Bronchial epithelial cell (primary cell): ENCODE data around the gene CWC27. TPM values are rescaled to one million over a fixed set of nuclear protein-coding genes. Genes with fewer than 3 reads are reported as not detected.
A peak's percentile ranks its signal among the peaks of the same experiment; 100 is the strongest.
"Not testable (repeated sequence)": the region's sequence is repeated elsewhere in the genome, so short reads cannot be mapped to it uniquely, and the experiment has no call there.

Experiments used
- DNase-seq: peaks from one replicate; pipeline ENCODE4 v3.0.0-alpha.2; 2010; ENCODE audit warnings: low read depth
- FAIRE-seq: peaks from 2 replicates; lab custom pipeline; 2011; peaks lifted over from hg19 to GRCh38; lab: Jason Lieb, UNC
- H3K27me3 ChIP-seq: 2 replicates; pipeline ENCODE4 v1.5.1; 2011; ENCODE audit warnings: low read length; ENCODE audit not compliant: control insufficient read depth, insufficient read depth
- H3K36me3 ChIP-seq: 2 replicates; pipeline ENCODE4 v1.5.1; 2011; ENCODE audit warnings: low read length; ENCODE audit not compliant: control insufficient read depth, insufficient read depth
- H3K4me3 ChIP-seq: 2 replicates; pipeline ENCODE4 v1.5.1; 2011; ENCODE audit warnings: mild to moderate bottlenecking, low read depth, low read length, control low read depth
- total RNA-seq: library from RNA; depleted of rRNA; stranded (reverse); fragments of >200 nt; gene quantifications from 2 replicates; pipeline ENCODE4 v1.2.1, GENCODE V29; 2014
- TF ChIP-seq, protein P1 (sequence below): IDR thresholded peaks from 2 replicates; pipeline ENCODE4 v1.5.1; 2011; ENCODE audit warnings: mild to moderate bottlenecking, moderate library complexity, low read length, control low read depth, inconsistent platforms; ENCODE audit not compliant: insufficient read depth, severe bottlenecking

The CWC27 gene
- total RNA-seq, 1 donor from 2014 or later: 24.7 TPM

DNA sequence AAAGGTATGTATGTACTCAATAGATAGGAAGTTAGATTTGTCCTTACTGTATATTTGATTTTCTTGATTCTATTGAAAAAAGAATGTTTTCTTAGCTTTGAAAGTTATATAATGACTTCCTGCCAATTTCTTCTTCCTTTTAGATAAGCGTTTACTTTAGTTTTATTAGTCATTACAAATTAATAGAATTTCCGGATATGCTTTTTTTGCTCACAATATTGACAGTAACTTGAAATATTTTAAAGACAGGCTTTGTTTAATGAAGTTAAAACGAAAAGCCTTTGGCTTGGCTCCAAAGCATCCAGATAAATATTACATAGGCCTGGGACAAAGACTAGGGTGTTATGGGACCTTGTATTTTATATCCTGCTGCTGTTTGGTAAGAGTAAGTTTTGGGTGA, 49.5 kb downstream of the CWC27 start:
- no peak for FAIRE-seq
- TF ChIP-seq, protein P1, sequence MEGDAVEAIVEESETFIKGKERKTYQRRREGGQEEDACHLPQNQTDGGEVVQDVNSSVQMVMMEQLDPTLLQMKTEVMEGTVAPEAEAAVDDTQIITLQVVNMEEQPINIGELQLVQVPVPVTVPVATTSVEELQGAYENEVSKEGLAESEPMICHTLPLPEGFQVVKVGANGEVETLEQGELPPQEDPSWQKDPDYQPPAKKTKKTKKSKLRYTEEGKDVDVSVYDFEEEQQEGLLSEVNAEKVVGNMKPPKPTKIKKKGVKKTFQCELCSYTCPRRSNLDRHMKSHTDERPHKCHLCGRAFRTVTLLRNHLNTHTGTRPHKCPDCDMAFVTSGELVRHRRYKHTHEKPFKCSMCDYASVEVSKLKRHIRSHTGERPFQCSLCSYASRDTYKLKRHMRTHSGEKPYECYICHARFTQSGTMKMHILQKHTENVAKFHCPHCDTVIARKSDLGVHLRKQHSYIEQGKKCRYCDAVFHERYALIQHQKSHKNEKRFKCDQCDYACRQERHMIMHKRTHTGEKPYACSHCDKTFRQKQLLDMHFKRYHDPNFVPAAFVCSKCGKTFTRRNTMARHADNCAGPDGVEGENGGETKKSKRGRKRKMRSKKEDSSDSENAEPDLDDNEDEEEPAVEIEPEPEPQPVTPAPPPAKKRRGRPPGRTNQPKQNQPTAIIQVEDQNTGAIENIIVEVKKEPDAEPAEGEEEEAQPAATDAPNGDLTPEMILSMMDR: no peak
- Histone ChIP-seq H3K4me3 (no peak overlapping the region), H3K36me3 (peaks cover 2% of the 10 kb centered on the region), H3K27me3 (no peaks in the 10 kb centered on the region)
- DNase-seq: peak; percentile 15

DNA sequence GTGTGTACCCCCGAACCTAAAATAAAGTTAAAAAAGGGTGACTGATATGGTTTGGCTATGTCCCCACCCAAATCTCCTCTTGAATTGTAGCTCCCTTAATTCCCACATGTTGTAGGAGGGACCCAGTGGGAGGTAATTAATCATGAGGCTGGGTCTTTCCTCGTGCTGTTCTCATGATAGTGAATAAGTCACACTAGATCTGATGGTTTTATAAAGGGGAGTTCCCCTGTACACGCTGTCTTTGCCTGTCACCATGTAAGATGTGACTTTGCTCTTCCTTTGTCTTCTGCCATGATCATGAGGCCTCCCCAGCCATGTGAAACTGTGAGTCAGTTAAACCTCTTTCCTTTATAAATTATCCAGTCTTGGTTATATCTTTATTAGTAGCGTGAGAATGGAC, 50.6 kb downstream of the CWC27 start:
- not testable (repeated sequence) for DNase-seq, H3K27me3 ChIP-seq, H3K4me3 ChIP-seq, H3K36me3 ChIP-seq, FAIRE-seq

DNA sequence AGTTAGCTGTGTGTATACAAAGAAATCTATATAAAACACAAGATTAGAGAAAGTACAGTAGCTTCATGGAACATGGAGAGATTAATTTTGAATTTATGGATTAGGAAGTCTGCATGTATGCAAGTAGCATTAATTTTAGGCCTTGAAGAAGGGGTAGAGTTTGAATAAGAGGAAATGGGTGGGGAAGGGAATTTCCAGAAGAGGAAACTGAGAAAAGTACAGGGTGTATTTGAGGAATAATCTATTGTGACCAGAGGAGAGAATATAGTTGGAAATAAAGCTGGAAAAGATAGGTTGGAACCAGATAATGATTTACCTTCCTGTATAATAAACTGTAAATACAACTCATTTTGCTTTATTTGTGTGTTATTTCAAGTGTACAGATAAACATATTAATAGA, 53.6 kb downstream of the CWC27 start:
- Histone ChIP-seq H3K27me3 (no peaks in the 10 kb centered on the region), H3K36me3 (no peaks in the 10 kb centered on the region), H3K4me3 (no peak overlapping the region)
- TF ChIP-seq, protein P1: no peak
- FAIRE-seq (no peak), DNase-seq (peak; percentile 13)

DNA sequence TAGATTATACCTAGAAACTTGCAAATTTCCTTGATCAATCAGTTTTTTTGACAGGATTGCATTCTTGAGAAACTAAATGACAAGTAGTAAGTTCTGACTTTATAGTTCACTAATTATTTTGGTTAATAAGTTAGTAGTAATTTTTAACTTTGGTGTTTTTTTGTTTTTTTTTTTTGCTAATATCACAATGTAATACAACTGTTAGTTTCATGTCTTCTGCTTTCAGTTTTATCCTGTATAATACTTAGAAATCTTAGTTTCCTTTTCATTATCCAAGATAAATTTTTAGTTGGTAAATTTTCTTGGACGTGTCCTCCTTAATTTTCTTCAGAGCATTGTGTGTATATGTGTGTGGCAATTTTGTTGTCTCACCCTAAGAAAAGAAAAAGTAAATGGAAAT, 57.8 kb downstream of the CWC27 start:
- FAIRE-seq: no peak
- DNase-seq: no peak
- Histone ChIP-seq H3K4me3 (no peak overlapping the region), H3K36me3 (no peaks in the 10 kb centered on the region), H3K27me3 (no peaks in the 10 kb centered on the region)
- TF ChIP-seq, protein P1: no peak

DNA sequence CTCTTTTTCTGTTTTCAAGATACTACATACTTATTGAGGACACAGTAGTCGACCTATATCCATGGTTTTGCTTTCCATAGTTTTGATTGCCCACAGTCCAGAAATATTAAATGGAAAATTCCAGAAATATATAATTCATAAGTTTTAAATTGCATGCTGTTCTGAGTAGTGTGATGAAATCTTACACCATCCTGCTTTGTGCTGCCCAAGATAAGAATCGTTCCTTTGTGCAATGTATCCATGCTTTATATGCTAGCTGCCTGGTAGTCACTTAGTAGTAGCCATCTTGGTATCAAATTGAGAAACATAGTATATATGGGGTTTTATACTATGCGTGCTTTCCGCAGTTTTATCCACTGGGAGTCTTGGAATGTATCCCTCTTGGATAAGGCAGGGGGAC, 59.0 kb downstream of the CWC27 start:
- DNase-seq: no peak
- TF ChIP-seq, protein P1: no peak
- no peaks in the 10 kb centered on the region for H3K36me3 ChIP-seq
- no peak for FAIRE-seq
- no peaks in the 10 kb centered on the region for H3K27me3 ChIP-seq
- H3K4me3 ChIP-seq: no peak overlapping the region

DNA sequence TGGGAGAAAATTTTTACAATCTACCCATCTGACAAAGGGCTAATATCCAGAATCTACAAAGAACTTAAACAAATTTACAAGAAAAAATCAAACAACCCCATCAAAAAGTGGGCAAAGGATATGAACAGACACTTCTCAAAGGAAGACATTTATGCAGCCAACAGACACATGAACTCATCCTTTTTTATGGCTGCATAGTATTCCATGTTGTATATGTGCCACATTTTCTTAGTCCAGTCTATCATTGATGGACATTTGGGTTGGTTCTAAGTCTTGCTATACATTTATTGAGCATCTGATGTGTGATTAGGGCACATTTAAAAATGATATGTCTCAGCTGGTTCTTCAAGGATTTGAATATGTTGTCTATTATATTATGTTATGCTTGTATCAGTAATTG, 61.9 kb downstream of the CWC27 start:
- H3K4me3 ChIP-seq, FAIRE-seq: not testable (repeated sequence)

DNA sequence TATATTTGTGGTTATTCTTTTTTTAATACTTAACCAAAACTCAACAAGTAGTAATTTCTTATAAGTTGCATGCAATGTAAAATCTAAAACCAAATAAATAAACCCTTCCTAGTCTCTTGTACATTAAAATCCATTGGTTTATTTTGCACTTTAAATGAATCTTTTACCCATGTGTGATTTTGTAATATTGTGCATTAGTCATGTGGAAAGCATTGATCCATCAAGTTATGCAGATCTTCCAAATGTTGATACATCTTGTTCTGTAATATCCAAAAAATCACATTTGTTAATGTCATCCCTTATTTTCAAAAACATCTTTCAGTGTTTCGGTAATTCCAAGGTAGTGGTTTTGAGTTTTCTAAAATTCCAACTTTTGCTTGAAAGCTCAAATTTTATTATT, 63.3 kb downstream of the CWC27 start:
- FAIRE-seq (no peak), DNase-seq (no peak)
- no peaks in the 10 kb centered on the region for H3K36me3 ChIP-seq
- no peaks in the 10 kb centered on the region for H3K27me3 ChIP-seq
- H3K4me3 ChIP-seq: no peak overlapping the region
- TF ChIP-seq, protein P1: no peak

More for the DNA sequence above, 61.9 kb downstream of the CWC27 start:
- not testable (repeated sequence) for H3K27me3 ChIP-seq, H3K36me3 ChIP-seq, DNase-seq
